HG03280 (cell line): Measurements from ENCODE around the gene SKOR1.

Experiments used
- ATAC-seq: cut with Tn5 transposase; IDR thresholded peaks from one replicate; pipeline ENCODE4 v1.9.1; 2021; ENCODE audit warnings: mild to moderate bottlenecking, moderate library complexity; ENCODE audit not compliant: unreplicated experiment

SKOR1 gene

GRCh38 chr15:67882487-67883233 is 57.4 kb downstream of the SKOR1 start:
- no peak for ATAC-seq

- ATAC-seq: no peak
Observed at GRCh38 chr15:67883234-67883773, 58.0 kb downstream of the SKOR1 start.

GRCh38 chr15:67884009-67884408 is 58.7 kb downstream of the SKOR1 start:
- no peak for ATAC-seq
